Femur (tissue), 1 donor: Measurements from ENCODE around the gene ZNF385B.
"Not testable (repeated sequence)": the region's sequence is repeated elsewhere in the genome, so short reads cannot be mapped to it uniquely, and the experiment has no call there.

Experiments used
- DNase-seq: peaks from one replicate; pipeline ENCODE4 v3.0.0-alpha.2; 2017

ZNF385B gene

DNA sequence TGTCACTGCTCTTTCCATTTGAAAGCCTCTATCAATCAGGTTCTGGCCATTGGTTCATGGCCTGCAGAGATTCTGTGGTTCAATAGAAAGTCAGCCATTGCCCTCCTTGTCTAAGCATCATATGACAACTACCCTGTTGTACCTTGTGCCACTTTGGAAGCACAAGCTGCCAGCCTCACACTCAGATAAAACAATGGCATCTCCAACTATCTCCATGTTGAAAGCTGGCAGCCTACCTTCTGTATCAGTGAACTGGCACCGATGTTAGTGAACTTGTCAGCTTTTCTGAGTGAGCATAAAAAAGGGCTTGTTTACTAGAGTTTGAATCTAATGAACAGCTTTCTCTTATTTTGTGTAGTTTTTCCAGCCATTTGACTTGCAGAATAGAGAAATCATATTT lies 393.5 kb downstream of the ZNF385B start:
- no peak for DNase-seq

DNA sequence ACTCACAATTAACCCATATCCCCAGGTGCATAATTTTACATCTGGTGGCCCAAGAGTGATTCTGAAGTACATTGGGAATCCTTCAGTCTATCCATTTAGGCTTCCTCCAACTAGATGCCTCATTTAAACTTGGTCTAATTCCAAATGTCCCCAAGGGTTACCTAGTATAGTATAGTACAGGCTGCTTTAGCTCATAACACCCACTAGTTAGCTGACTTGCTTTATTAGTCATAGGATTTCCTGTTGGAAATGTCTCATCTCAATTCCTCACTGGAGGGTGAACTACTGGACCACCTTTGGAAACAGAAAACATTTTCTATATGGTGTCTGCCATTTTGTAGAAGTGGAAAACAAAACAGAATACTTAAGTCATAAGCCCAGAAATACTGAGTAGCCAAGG lies 394.3 kb downstream of the ZNF385B start:
- DNase-seq = no peak

DNA sequence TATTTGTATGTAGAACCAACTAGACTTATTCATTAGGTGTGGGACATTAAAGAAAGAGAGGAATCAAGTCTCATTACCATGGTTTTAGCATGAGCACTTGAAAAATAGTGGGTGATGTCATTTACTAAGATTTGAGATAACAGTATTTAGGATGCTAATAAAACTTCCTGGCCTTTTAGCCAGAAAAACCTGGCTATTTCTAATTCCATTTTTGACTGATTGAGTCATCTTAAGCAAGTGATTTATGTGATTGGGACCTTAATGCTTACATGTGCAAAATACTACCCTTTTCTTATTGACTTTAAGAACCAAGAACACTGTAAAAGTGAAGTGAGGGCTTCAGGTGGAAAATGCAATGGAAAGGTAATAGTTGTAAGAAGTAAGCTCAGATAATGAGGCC lies 400.0 kb downstream of the ZNF385B start:
- DNase-seq = no peak

DNA sequence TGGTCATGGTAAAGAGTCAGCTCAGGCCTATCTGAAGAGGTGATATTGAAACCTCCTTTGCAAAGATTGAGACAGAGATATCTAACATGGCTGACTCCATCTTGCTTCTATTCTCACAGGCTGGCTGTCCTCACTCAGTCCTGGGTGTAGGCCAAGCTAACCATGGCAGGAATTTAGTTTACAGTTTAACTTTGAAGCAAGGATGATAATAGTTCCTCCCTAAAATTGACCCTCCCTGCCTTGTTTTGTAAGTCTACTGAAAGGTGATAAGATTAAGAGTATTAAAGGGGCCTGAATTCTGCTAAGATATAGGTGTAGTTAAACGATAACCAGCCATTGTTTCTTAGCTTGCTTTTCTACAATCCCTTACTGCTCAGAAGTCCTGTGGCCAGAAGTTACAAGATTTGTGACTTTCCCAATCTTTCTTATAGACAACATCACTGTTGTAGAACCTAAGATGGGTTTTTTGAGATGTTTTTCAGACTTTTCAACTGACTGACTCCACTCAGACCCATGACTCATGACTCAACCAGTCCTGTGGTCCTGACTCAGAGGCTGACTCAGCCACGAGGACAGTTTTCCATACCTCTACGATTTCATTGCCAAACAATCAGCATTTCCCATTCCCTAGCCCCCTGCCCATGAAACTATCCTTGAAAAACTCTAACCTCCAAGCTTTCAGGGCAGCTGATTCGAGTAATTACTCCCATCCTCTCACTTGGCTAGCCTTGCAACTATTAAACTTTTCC lies 401.1 kb downstream of the ZNF385B start:
- no peak for DNase-seq

DNA sequence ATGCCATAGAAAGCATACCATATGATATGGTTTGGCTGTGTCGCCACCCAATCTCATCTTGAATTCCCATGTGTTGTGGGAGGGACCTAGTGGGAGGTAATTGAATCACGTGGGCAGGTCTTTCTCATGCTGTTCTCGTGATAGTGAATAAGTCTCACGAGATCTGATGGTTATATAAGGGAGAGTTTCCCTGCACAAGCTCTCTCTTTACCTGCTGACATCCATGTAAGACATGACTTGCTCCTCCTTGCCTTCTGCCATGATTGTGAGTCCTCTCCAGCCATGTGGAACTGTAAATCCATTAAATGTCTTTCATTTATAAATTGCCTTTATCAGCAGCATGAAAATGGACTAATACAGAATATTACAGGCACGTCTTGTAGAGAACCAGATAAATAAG lies 403.3 kb downstream of the ZNF385B start:
- not testable (repeated sequence) for DNase-seq

DNA sequence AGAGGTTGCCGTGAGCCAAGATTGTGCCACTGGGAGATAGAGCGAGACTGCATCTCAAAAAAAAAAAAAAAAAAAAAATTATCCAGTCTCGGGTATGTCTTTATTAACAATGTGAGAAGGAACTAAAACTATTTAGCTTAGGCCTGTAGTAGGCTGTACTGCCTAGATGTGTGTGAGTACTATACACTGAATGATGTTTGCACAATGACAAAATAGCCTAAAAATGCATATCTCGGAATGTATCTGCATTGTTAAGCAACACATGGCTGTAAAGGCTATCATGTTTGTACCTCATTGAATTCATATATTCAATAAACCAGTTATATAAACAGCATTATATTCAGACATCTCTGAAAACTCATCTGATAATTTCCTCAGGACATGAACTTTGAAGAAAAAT lies 405.6 kb downstream of the ZNF385B start:
- DNase-seq = no peak

DNA sequence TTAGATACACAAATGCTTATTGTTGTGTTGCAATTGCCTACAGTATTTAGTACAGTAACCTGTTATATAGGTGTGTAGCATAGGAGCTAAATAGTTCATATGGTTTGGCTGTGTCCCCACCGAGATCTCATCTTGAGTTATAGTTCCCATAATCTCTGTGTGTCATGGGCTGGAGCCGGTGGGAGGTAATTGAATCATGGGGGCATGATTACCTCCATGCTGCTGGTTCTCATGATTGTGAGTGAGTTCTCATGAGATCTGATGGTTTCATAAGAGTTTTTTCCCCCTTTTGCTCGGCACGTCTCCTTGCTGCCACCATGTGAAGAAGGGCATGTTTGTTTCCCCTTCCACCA lies 406.3 kb downstream of the ZNF385B start:
- DNase-seq = no peak

DNA sequence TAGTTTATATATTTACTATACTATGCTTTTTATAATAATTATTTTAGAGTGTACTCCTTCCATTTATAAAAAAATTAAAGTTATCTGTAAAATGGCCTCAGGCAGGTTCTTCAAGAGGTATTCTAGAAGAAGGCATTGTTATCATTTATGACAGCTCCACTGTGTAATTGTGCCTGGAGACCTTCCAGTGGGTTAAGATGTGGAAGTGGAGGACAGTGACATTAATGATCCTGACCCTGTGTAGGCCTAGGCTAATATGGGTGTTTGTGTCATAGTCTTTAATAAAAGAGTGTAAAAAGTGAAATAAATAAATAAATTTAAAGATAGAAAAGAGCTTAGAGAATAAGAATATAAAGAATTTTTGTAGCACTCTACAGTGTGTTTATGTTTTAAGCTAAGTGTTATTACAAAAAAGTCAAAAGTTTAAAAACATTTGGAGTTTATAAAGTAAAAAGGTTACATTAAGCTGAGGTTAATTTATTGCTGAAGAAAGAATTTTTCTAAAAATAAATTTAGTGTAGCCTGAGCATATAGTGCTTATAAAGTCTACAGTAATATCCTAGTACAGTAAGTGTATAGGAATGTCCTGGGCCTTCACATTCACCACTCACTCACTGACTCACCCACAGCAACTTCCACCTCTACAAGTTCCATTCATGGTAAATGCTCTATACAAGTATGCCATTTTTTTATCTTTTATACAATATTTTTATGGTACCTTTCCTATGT lies 406.8 kb downstream of the ZNF385B start:
- DNase-seq = no peak

DNA sequence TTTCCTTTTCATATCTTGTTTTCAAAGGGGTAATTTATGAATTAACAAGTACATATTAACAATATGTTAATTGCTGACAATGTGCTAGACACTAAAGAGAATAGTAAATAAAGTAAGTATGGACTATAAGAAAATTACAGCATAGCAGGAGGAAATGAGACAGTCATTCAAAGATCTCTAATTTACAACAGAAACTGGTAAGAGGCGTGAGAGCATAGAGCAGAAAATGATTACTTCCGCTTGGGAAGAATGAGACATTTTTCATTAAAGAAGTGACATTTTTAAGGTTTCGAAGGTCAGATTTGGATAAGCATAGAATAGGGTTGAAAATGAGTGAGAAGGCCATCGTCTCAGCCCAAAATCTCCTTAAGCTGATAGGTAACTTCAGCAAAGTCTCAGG lies 412.4 kb downstream of the ZNF385B start:
- no peak for DNase-seq

DNA sequence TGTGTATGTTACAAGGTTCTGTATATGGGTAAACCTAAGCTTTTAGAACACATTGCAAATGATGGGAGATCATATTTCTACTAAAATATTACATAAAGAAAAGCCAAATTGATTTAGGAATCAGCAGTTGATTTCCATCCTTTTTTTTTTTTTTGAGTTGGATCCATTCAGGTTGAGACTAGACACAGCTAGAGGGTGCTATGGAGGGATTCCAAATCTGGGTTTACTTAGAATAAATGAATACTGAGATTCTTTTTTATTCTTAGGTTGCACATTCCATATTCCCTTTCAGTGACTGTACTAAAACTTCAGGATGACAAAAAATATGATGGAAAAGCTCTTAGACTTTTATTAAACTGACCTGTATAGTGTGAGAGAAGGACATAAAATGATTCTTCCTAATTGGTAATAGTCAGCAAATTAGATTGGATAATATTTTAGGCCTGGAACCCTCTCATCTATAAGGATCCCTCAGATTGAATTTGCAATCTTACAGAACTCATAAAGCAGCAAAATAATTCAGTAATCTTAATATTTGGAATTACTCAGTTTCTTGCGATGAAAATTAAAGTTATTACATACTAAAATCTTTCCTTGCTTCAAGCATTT lies 413.5 kb downstream of the ZNF385B start:
- DNase-seq = no peak

DNA sequence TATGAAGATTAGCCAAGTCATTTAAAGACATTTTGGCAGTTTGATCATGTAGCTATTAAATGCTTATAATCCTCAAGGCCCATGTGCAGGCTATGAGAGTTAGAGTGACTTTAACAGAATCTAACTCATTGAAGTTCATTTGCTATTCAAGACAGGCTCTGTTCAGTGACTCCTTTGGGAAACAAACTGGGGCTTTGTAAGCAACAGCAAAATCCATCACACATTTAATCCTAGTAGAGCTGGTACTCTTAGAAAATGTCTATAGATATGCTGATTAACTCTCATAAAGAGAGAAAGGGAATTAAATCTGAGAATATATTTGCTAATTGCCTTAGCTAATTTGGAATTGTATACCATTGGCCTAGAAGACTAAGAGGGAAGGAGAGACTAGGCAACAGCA lies 414.0 kb downstream of the ZNF385B start:
- DNase-seq = no peak

DNA sequence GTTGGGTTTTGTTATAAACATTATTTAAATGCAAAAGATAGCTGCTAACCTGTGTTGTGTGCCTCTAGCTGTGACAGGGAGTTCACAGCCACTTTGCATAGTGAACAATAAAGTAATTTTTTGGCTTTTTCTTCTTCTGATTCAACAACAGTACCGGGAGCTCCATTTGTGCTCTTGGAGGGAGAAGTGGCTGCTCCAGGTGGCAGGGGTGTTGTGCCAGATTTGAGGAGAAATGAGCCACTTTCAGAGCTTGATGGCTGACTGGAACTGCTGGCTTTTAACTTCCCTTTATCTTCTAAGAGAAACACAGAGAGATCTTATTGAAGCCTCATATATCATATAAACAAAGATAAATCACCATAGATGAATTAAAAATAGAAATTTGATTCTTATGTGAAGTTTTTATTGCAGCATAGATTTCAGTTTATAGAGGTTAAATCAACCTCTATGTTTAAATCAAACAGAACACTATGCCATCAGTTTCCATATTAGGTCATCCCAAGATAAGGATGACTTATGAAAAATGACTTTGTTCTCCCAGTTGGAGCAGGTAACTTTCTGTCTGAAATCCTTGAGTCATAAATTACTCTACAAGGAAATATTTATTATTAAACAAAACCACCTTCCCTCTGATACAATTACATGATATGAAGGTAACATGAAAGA lies 414.8 kb downstream of the ZNF385B start:
- no peak for DNase-seq

DNA sequence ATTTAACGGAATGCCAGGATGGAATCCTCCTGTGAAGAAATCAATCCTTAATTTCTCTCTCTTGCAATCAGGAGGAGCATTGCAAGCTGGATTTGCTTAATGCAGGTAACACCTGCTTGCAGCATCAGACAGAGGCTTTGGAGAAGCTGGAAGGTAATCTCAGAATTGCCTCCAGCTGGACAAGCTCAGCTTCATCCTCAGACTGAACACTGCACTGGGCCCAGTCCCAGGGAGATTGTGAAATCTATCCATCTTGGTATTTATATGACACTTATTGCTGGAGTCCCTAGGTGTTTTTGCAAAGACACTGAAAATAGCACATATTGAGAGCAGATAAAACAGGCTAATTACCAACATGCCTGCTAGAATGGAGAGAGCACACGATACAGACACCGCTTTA lies 417.4 kb downstream of the ZNF385B start:
- no peak for DNase-seq

DNA sequence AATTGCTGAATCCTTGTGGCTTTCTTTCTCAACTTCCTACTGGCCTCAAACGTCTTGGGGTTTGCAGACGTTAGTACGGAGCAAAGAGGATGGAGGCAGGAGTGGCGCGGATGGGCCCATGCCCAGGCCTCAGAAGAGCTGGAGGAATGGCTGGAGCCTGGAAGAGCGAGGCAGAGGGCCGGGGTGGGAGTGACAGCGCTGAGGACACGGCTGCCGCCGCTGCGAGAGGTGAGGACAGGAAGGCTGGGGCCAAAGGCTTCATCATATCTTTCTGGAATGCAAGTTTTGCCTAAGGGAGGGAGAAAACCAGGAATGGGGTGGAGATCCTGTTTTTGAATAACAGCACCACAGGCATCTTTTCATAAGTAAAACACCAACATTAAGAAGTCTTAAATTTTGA lies 418.2 kb downstream of the ZNF385B start:
- DNase-seq = no peak

DNA sequence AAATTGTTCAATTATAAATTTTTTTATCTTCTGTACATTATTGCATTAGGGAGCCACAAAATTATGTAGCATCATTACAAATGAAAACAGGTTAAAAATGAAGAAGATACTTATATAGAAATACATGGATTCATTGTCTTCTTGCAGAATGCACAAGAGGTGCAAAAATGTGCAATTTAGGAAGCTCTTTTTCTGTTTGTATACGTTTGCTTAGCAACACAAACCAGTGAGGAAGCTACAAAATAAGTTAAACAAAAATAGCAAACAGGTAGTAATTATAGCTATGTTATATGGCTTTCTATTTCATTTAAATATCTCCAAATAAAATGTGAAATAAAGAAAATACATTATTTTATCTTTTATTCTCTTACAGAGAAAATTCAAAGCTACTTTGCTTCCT lies 419.2 kb downstream of the ZNF385B start:
- DNase-seq = no peak

DNA sequence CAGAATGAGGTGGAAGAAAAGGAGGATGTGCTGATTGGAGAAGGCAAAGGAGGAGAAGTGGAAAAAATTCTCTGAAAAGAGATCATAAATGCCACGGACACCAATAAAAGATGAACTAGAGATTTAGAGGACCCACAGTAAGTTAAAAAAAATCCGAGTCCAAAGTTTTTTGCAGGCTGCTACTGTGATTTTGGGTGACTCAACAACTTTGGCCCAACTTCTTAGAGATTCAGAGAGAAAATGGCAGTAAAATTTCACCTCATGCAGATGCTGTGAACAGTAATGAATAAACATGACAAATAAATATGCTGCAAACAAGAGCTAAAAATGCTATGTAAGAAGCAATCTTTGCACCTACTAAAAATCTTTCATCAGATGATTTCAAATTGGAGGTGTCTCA lies 419.9 kb downstream of the ZNF385B start:
- no peak for DNase-seq

DNA sequence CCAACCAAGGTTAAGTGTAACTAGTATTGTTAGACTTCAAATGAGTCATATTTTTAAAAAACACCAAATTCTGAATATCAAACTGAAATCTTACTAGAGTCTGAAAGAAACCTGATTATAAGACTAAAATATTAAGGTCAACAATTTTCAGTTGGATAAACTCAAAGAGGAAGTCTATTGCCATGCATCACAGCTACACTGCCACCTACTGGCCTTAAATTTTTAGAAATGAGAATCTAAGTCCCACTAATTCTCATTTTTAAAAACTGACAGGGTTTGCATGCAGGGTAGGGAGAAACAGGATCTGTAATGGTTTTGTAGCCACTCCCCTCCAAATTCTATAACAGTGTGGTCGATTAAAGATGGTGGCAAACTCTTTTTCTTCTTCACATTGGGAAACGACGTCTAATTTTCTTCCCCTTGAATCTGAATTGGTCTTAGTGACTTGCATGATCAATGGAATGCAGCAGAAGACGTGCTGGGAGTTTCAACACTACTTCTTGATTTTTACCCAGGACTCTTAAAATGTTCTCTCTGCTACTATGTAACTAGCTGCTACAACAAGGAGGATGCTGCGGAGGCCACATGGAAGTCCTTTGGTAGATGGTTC lies 420.7 kb downstream of the ZNF385B start:
- DNase-seq = no peak

DNA sequence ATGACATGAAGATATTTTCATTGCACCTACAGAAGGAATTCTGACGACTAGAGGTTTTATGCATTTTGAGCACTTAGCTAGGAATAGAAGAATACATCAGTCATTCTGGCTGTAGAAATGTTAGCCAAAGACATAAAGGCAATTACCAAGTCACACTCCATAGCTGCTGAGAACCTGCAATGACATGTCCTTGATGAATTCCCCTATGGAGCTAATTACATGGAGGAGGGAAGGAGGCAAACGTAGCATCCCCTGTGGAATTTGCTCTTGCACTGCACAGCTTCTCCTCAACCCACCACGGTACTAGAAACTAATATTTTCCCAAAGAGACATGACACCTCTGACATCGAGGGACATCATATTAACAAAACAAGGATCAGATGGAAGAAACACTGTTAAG lies 422.8 kb downstream of the ZNF385B start:
- DNase-seq = no peak

DNA sequence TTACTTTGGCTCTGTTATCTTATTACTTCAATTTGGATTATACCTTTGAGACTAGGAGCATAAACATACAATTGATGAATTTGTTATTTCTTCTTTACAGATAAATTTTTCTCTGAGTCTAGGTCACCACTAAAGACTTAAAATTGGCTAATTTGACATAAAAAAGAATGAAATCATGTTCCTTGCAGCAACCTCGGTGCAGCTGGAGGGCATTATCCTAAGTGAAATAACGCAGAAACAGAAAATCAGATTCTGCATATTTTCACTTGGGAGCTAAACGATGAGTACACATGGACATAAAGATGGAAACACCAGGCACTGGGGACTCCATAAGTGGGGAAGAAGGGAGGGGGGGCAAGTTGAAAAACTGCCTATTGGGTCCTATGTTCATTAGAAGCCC lies 424.0 kb downstream of the ZNF385B start:
- DNase-seq = no peak

DNA sequence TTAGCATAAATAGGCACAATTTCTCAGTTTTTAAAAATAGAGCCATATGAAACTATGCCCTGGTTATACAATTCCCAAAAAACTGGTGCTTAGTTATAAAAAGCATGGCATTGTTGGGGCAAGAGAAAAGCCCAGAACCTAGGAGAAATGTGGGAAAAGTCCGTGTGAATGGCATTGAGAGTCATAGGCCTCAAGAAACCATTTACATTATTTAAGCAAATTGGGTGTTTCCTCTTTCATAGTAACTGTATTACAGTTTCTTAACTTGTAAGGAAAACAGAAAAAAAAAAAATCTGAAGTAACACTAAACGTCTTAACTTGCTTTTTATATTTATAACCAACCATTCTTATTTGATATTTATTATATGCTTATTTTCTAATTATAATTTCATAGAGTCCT lies 425.8 kb downstream of the ZNF385B start:
- DNase-seq = no peak

DNA sequence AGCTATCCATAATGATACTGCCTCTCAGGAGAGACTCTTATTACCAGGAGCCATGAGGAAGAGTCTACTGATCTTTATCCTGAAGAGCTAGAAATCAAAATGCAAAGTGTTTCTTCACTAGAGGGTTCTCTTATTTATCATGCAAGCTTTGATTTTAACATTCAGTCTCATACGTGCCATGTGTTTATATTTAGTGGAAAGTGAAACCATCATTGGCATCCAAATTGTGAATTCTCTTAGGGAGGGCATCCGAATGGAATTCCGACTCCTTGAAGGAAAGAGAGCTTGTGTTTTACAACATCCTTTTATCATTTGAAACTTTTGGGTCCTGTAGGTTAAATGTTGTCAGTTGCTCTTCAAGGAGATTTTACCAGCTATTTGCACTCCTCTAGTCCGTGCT lies 426.4 kb downstream of the ZNF385B start:
- DNase-seq = no peak

DNA sequence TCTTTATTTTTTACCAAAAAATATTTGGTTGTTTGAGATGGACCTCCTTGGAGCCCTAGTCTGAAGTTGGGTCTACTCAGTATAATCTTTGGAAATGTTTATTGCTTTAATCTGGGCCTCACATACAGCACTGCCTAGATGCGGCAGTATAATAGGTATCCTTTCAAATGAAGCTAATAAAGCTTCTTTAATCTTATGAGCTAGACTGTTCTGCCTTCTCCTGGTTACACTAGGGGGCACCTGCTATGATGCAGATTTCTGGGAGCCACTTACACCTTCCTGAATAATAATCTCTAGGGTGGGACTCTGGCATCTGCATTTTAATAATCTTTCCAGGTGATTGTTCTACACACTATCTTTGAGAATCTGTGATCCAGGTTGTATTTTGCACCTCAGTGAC lies 427.1 kb downstream of the ZNF385B start:
- DNase-seq = no peak

DNA sequence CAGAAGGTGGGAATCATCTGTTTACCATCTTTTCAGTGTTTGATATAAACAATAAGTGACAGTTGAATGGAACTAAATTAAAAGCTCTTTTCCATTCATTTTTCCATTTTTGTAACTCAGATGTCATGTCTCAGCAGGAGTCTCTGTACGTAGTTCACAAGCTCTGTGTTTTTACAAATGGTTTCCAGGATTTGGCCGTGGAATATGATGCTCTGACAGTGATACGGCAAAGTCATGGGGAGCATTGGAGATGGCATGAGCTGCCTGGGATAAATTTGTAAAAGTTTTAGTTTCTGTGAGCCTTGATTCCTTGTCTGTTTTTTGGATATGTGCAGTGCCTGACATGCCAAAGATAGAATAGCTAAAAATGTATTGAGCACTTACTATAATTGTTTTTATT lies 428.7 kb downstream of the ZNF385B start:
- no peak for DNase-seq
